Stimulated activated CD8-positive, alpha-beta memory T cell treated with anti-CD3 and anti-CD28 coated beads, Interleukin-4, amount 100 ng/mL, for 24 hours (primary cell): Measurements from ENCODE around the gene TEAD1.
A peak's percentile ranks its signal among the peaks of the same experiment; 100 is the strongest.
"Not testable (repeated sequence)": the region's sequence is repeated elsewhere in the genome, so short reads cannot be mapped to it uniquely, and the experiment has no call there.

ENCODE experiments used
- DNase-seq: peaks from one replicate; pipeline ENCODE4 v3.0.0-alpha.2; 2020; ENCODE audit warnings: low read depth

Gene TEAD1

DNA sequence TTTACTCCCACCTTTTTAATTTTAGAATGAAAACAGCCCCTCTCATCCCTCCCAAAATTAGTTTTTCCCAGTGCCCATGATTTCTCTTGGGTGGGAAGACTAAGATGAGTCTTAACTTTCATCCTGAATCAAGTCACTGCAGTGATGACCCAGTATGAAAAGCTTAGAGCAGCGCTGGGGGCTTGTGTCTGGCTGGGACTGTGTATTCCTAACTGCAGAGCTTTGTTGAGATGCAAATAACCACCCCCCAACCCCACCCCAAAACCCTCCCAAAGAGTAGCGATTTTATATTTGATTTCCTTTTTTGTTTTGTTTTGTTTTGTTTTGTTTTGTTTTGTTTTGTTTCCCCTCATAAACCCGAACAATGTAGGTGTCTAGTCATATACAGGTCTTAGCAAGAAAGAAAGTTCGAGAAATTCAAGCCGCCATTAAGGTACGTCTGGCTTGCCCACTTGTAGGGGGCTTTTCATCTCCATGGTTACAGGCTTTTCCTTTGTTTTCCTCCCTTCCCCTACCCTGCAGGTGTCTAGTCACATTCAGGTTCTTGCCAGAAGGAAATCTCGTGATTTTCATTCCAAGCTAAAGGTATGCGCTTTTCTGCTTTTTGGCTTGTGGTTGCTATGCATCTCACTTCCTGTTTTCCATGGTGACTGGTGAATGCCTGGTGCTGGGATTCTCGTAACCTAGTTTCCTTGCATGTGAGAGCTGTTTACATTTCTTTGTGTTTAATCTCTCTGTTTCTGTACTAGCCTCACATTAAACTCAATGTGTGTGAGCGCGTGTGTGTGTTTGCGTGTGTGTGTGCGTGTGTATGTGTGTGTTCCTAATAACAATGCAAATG, 190.3 kb downstream of the TEAD1 start:
- DNase-seq = no peak

- no peak for DNase-seq
Measured at GRCh38 chr11:12865863-12866595, 191.8 kb downstream of the TEAD1 start.

GRCh38 chr11:12867531-12867930, 193.3 kb downstream of the TEAD1 start:
- no peak for DNase-seq

DNA sequence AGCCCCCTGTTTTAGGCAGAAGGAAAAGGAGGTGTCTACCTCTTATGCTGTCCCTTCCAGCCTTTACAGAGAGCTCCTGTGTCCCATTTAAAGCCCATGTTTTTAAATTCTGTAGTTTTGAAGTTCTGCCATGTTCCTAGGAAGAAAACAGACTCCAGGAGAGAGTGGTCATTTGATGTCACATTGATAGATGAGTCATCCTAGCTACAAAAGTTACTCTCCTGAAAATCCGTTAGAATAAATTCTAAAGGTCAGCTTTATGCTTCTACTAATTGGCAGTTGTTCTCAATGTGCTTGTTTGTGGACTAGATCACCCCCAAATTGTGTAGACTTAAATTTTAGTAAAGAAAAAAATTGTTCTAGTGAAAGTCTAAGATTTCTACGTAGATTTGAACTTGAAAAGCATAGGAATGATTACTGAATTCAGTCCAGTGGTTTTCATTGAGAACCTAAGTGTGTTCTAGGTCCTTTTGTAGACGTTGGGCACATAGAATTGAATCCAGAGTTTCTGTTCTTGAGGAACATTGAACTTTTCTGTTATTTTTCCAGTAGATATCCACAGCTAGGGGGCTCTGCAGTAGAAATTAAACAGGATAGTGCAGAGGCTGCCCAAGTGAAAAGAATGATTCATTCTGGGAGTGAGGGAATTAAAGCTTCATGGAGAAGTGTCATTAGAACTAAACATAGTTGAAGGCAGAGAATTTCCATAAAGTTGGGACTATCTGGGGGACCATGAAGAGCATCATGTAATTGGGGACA, 194.3 kb downstream of the TEAD1 start:
- no peak for DNase-seq

GRCh38 chr11:12871241-12871640, 197.0 kb downstream of the TEAD1 start:
- DNase-seq = no peak

DNA sequence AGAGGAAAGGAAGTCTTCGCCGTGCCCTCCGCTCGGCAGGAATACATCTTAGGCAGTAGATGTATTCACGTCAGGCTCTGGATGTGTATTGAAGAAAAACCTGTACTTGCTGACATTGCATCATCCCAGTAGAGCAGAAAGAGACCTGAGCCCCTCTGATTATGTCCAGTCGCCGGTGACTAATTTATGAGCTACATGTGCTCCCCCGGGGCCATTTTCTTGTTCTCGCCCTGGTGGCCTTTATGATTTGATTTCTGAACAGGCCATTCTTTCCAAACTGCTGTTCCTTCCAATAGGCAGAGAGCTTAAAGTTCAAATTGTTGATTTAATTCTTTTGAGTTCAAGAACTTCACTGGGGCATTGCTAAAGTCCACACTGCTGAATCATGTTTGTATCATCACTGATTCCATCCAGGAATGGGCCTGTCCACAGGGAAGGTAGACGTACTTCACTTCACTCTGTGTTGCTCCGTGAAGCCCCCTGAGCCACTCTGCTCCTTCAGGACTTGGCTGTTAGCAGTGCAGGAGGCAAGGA, 197.6 kb downstream of the TEAD1 start:
- DNase-seq = no peak

DNA sequence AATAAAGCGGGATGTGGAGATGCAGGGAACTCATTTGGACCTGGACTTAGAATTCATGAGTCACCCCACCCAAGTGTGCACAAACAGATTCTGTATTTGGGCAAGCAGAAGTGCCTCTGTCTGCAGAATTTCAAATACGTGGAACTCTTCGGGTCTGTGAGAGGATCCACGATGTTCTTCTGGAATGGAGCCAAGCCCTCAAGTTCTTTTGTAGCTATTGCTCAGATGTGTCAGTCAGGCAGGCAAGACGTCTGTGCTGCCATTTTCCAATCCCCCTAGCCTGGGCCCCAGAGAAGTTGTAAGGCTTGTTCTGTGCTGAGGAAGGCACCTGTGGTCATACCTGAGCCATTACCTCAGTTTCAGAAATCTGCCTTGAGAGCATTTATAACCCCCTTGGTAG, 202.1 kb downstream of the TEAD1 start:
- no peak for DNase-seq

GRCh38 chr11:12876988-12877387, 202.8 kb downstream of the TEAD1 start:
- no peak for DNase-seq

DNA sequence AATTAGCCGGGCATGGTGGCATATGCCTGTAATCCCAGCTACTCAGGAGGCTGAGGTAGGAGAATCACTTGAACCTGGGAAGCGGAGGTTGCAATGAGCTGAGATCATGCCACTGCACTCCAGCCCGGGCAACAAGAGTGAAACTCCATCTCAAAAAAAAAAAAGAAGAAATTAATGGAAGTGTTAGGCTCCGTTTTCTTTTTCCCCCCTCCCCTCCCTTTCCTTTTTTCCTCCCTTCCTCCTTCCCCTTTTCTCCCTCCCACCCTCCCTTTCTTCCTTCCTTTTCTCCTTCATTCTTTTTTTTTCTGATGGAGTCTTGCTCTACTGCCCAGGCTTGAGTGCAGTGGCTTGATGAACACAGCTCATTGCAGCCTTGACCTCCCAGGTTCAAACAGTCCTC, 203.3 kb downstream of the TEAD1 start:
- not testable (repeated sequence) for DNase-seq

DNA sequence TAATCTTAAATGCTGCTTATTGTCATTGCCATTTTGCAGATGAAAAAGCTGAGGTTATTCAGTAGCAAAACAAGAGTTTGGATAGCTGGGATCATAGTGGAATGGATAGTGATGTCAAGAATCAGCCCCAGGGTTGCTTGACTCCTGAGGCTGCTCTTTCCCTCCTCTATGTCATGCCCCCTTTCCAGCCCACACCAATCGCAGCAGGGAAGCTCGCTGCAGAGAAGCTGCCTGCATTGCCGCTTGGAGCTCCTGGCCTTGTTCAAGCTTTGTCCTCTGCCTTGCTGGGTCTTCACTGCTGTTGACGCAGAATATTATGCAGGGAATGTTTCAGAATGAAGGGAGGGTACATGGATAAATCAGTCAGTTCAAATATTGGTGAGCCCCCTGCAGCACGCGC, 206.1 kb downstream of the TEAD1 start:
- no peak for DNase-seq

DNA sequence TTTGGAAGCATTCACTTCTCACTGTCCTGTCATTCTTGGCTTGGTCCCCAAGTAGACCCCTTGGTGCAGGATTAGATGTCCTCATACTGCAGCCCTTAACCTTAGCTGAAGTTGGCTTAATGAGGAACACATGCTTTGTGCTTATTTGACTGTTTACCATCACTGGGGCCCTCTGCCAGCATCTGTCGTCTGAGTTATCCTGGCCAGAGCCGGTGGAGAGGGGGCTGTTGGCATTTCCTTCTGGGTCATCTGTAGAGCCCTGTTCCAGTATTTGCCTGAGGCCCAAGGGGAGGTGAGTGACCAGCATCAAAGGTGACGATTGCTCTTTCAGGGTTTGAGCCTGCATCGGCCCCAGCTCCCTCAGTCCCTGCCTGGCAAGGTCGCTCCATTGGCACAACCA, 208.4 kb downstream of the TEAD1 start:
- DNase-seq = no peak

- DNase-seq = no peak
Measured at GRCh38 chr11:12884751-12885318, 210.6 kb downstream of the TEAD1 start.

GRCh38 chr11:12885717-12886239, 211.6 kb downstream of the TEAD1 start:
- no peak for DNase-seq

DNA sequence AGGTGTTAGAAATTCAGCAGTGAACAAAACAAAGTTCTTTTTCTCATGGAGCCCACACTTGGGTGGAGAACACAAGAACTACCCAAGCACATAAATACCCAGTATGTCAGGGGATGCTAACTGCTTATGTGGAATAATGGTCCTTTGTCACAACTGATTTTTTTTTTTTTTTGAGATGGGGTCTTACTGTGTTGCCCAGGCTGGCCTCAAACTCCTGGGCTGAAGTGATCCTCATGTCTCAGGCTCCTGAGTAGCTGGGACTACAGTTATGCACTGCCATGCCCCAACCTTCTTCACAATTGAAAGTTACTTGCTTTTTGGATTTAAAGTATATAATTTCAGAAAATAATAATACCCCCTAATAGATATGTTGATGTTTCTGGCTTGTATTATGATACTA, 212.3 kb downstream of the TEAD1 start:
- DNase-seq = no peak

DNA sequence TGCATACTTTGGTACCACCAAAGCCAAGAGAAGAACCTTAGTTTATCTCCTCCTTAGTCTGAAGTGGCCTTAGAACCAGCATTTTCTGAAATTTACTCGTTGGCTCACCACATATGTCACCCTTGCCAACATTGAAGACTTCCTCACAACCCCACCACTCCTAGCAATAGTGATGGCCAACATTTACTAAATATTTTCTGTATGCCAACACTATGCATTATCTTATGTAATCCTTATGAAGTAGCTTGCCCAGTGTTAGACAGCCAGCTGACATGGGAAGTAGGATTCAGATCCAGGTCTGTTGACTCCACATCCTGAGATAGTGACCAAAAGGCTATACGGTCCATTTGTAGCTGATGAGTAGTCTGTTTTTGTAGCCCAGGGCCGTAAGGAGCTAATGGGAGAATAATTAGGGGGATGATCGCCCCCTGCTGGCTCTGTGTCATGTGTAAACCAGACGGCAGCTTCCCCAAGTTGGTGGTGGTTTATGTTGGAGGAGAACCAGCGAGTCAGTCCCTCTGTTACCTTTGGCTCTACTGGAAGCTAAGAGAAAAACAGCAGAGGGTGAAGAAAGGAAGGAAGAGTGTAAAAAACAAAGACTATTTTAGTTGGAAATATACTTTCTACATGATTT, 214.4 kb downstream of the TEAD1 start:
- DNase-seq = peak; percentile 36

DNA sequence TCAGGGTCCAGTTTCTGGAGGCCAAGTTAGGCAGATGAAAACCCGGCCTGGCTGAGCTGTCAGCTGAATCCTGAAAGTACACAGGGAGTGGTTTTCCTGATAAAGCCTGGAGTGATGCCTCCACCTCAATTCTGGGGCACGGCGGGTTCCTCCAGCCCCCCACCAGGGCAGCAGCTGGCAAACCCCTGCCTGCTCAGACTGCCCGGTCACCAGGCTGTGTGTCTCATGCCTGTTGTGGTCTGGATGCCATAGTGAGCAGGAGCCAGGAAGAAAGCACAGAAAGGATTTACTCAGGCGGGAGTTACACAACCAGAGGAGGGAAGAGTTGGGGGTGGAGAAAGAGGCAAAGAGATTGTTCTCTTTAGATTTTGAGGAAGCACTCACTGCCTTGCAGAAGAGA, 215.0 kb downstream of the TEAD1 start:
- no peak for DNase-seq

- no peak for DNase-seq
Measured at GRCh38 chr11:12890476-12890875, 216.3 kb downstream of the TEAD1 start.

GRCh38 chr11:12893787-12894672, 219.8 kb downstream of the TEAD1 start:
- peak; percentile 34 for DNase-seq

- no peak for DNase-seq
Measured at GRCh38 chr11:12897390-12897789, 223.2 kb downstream of the TEAD1 start.

DNA sequence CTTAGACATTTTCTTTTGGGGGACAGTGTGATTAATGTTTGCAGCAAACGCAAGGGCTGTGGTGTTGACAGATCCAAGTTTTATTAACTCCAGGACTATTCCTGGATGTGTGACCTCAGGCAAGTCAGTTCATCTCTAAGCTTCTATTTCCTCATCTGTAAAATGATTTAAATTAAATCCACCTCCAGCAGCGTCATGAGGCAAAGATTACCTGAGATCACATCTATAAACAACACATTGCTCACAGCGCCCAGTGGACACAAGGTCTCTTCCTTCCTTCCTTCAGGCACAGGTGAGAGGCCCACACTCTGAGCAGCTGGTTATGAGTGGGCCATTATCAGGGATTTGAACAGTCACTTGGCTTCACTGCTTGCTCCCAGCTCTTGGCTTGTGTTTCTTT, 223.6 kb downstream of the TEAD1 start:
- no peak for DNase-seq
